ENCODE results near the gene ADNP2.

Gene ADNP2

DNA sequence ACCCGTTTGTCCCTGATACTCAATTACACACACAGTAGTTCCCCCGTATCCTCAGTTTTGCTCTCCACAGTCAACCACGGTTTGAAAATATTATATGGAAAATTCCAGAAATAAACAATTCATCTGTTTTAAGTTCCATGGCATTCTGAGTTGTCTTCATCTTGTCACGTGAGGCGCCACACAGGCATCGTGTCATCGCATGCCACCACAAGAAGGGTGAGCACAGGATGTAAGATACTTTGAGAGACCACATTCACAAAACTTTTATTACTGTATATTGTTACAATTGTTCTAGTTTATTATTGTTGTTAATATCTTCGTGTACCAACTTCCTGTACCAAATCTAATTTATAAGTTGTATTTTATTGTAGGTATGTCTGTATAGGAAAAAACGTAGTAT lies 17.7 kb downstream of the ADNP2 start:
- H3K27ac ChIP-seq (ENCODE audit: low read depth, low read length): no peak overlapping the region
- no peaks in the 10 kb centered on the region for H3K27me3 ChIP-seq (ENCODE audit: control insufficient read depth in 5 of 5, insufficient read depth in 4 of 5, low read length in 5 of 5)
- no peak overlapping the region for H3K9ac ChIP-seq (ENCODE audit: low read length in 5 of 5)
- peaks cover 0 to 4% (median 0%) of the 10 kb centered on the region in 5 donors for H3K36me3 ChIP-seq (ENCODE audit: control insufficient read depth in 5 of 5, insufficient read depth in 5 of 5, low read length in 5 of 5)
- H3K4me1 ChIP-seq (ENCODE audit: control insufficient read depth in 5 of 5, insufficient read depth in 5 of 5, low read length in 5 of 5): no peaks in the 10 kb centered on the region
- no peak overlapping the region for H3K4me3 ChIP-seq (ENCODE audit: low read depth in 1 of 5, low read length in 5 of 5)
- H3K9me3 ChIP-seq (ENCODE audit: control insufficient read depth in 5 of 5, low read length in 5 of 5): no peaks in the 10 kb centered on the region

- no peaks in the 10 kb centered on the region for H3K4me1 ChIP-seq (ENCODE audit: control insufficient read depth in 5 of 5, insufficient read depth in 5 of 5, low read length in 5 of 5)
- no peaks in the 10 kb centered on the region for H3K9me3 ChIP-seq (ENCODE audit: control insufficient read depth in 5 of 5, low read length in 5 of 5)
- no peak overlapping the region for H3K9ac ChIP-seq (ENCODE audit: low read length in 5 of 5)
- H3K36me3 ChIP-seq (ENCODE audit: control insufficient read depth in 5 of 5, insufficient read depth in 5 of 5, low read length in 5 of 5): peaks cover 0 to 6% (median 0%) of the 10 kb centered on the region in 5 donors
- H3K27ac ChIP-seq (ENCODE audit: low read depth, low read length): no peak overlapping the region
- no peak overlapping the region for H3K4me3 ChIP-seq (ENCODE audit: low read depth in 1 of 5, low read length in 5 of 5)
- no peaks in the 10 kb centered on the region for H3K27me3 ChIP-seq (ENCODE audit: control insufficient read depth in 5 of 5, insufficient read depth in 4 of 5, low read length in 5 of 5)
These were observed 18.6 kb downstream of the ADNP2 start for GRCh38 chr18:80127635-80128034.

GRCh38 chr18:80129672-80130367 lies 20.8 kb downstream of the ADNP2 start:
- H3K27me3 ChIP-seq (ENCODE audit: control insufficient read depth in 5 of 5, insufficient read depth in 4 of 5, low read length in 5 of 5): no peaks in the 10 kb centered on the region
- no peak overlapping the region for H3K9ac ChIP-seq (ENCODE audit: low read length in 5 of 5)
- H3K4me3 ChIP-seq (ENCODE audit: low read depth in 1 of 5, low read length in 5 of 5): no peak overlapping the region
- no peaks in the 10 kb centered on the region for H3K4me1 ChIP-seq (ENCODE audit: control insufficient read depth in 5 of 5, insufficient read depth in 5 of 5, low read length in 5 of 5)
- H3K36me3 ChIP-seq (ENCODE audit: control insufficient read depth in 5 of 5, insufficient read depth in 5 of 5, low read length in 5 of 5): peaks cover 11 to 19% (median 15%) of the 10 kb centered on the region in 5 donors
- H3K27ac ChIP-seq (ENCODE audit: low read depth, low read length): no peak overlapping the region
- no peaks in the 10 kb centered on the region for H3K9me3 ChIP-seq (ENCODE audit: control insufficient read depth in 5 of 5, low read length in 5 of 5)

DNA sequence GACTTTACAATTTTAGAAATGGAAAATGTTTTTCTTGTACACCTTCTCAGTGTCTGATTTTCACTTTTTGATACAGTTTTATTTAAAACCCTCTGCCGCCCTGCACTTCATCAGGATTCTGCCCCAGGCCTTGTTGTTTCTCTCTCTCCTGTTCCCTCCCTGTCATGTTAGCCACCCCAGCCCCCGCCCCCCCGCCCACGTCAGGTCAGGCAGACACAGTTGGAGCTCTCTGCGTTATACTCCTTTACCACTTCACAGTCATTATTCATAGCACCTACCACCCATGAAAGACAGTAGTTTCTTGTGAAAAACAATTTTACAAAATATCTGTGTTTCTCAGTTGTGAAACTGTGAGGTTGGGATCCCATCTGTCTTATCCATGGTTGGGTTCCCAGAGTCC lies 21.5 kb downstream of the ADNP2 start:
- H3K36me3 ChIP-seq (ENCODE audit: control insufficient read depth in 5 of 5, insufficient read depth in 5 of 5, low read length in 5 of 5): peaks cover 16 to 23% (median 18%) of the 10 kb centered on the region in 5 donors
- H3K27me3 ChIP-seq (ENCODE audit: control insufficient read depth in 5 of 5, insufficient read depth in 4 of 5, low read length in 5 of 5): no peaks in the 10 kb centered on the region
- no peak overlapping the region for H3K9ac ChIP-seq (ENCODE audit: low read length in 5 of 5)
- no peak overlapping the region for H3K4me3 ChIP-seq (ENCODE audit: low read depth in 1 of 5, low read length in 5 of 5)
- no peaks in the 10 kb centered on the region for H3K9me3 ChIP-seq (ENCODE audit: control insufficient read depth in 5 of 5, low read length in 5 of 5)
- no peaks in the 10 kb centered on the region for H3K4me1 ChIP-seq (ENCODE audit: control insufficient read depth in 5 of 5, insufficient read depth in 5 of 5, low read length in 5 of 5)
- H3K27ac ChIP-seq (ENCODE audit: low read depth, low read length): no peak overlapping the region

DNA sequence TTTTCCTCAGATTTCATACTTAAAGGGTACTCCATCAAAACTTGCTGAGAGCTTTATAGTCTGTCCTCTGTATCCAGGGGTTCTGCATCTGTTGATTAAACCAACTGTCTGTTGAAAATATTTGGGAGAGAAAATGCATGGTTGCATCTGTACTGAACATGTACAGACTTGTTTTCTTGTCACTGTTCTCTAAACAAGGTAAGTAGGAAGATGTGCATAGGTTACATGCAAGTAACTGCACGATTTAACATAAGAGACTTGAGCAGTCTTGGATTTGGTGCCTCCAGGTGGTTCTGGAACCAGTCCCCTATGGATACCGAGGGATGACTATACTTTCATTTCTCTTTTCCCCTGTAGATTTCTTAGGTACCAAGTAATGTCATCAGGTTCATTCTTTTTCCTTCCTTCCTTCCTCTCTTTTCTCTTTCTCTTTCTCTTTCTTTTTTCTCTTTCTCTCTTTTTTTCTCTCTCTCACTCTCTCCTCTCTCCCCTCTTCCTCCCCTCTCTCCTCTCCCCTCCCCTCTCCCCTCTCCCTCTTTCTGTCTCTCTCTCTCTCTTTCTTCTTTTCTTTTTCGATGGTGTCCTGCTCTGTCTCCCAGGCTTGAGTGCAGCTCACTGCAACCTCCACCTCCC lies 23.2 kb downstream of the ADNP2 start:
- H3K36me3 ChIP-seq (ENCODE audit: control insufficient read depth in 5 of 5, insufficient read depth in 5 of 5, low read length in 5 of 5): peaks cover 21 to 40% (median 36%) of the 10 kb centered on the region in 5 donors
- no peak overlapping the region for H3K4me3 ChIP-seq (ENCODE audit: low read depth in 1 of 5, low read length in 5 of 5)
- no peak overlapping the region for H3K9ac ChIP-seq (ENCODE audit: low read length in 5 of 5)
- H3K4me1 ChIP-seq (ENCODE audit: control insufficient read depth in 5 of 5, insufficient read depth in 5 of 5, low read length in 5 of 5): no peaks in the 10 kb centered on the region
- H3K27me3 ChIP-seq (ENCODE audit: control insufficient read depth in 5 of 5, insufficient read depth in 4 of 5, low read length in 5 of 5): no peaks in the 10 kb centered on the region
- no peaks in the 10 kb centered on the region for H3K9me3 ChIP-seq (ENCODE audit: control insufficient read depth in 5 of 5, low read length in 5 of 5)
- no peak overlapping the region for H3K27ac ChIP-seq (ENCODE audit: low read depth, low read length)

DNA sequence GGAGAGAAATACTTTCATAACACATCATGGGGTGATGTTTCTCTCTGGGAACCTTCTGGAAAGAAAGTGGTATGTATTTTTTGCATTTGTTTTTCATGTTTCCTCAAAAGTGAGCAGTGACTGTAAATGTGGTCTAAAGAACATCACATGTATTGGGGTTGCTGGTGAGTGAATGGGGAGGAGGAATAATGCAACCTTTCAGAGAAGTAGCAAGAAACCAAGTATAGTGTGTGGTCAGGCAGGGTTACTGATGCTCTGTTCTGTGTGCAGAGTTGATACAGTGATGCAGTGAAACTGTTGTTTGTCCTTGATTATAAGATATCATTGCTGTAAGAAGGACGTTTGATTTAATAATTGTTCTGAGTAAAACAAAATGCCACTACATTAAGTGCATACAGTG lies 24.1 kb downstream of the ADNP2 start:
- H3K4me3 ChIP-seq (ENCODE audit: low read depth in 1 of 5, low read length in 5 of 5): no peak overlapping the region
- peaks cover 21 to 49% (median 44%) of the 10 kb centered on the region in 5 donors for H3K36me3 ChIP-seq (ENCODE audit: control insufficient read depth in 5 of 5, insufficient read depth in 5 of 5, low read length in 5 of 5)
- H3K9me3 ChIP-seq (ENCODE audit: control insufficient read depth in 5 of 5, low read length in 5 of 5): no peaks in the 10 kb centered on the region
- H3K4me1 ChIP-seq (ENCODE audit: control insufficient read depth in 5 of 5, insufficient read depth in 5 of 5, low read length in 5 of 5): no peaks in the 10 kb centered on the region
- H3K27me3 ChIP-seq (ENCODE audit: control insufficient read depth in 5 of 5, insufficient read depth in 4 of 5, low read length in 5 of 5): no peaks in the 10 kb centered on the region
- no peak overlapping the region for H3K9ac ChIP-seq (ENCODE audit: low read length in 5 of 5)
- H3K27ac ChIP-seq (ENCODE audit: low read depth, low read length): no peak overlapping the region

GRCh38 chr18:80135136-80135535 lies 26.1 kb downstream of the ADNP2 start:
- Histone ChIP-seq H3K36me3 (ENCODE audit: control insufficient read depth in 5 of 5, insufficient read depth in 5 of 5, low read length in 5 of 5) (peaks cover 28 to 66% (median 53%) of the 10 kb centered on the region in 5 donors), H3K27ac (ENCODE audit: low read depth, low read length) (no peak overlapping the region), H3K27me3 (ENCODE audit: control insufficient read depth in 5 of 5, insufficient read depth in 4 of 5, low read length in 5 of 5) (no peaks in the 10 kb centered on the region)

GRCh38 chr18:80136679-80137078 lies 27.6 kb downstream of the ADNP2 start:
- Histone ChIP-seq H3K27ac (ENCODE audit: low read depth, low read length) (no peak overlapping the region), H3K27me3 (ENCODE audit: control insufficient read depth in 5 of 5, insufficient read depth in 4 of 5, low read length in 5 of 5) (no peaks in the 10 kb centered on the region), H3K9me3 (ENCODE audit: control insufficient read depth in 5 of 5, low read length in 5 of 5) (no peaks in the 10 kb centered on the region), H3K4me1 (ENCODE audit: control insufficient read depth in 5 of 5, insufficient read depth in 5 of 5, low read length in 5 of 5) (no peaks in the 10 kb centered on the region), H3K36me3 (ENCODE audit: control insufficient read depth in 5 of 5, insufficient read depth in 5 of 5, low read length in 5 of 5) (peaks cover 28 to 68% (median 56%) of the 10 kb centered on the region in 5 donors), H3K4me3 (ENCODE audit: low read depth in 1 of 5, low read length in 5 of 5) (no peak overlapping the region), H3K9ac (ENCODE audit: low read length in 5 of 5) (no peak overlapping the region)

More at GRCh38 chr18:80135136-80135535, 26.1 kb downstream of the ADNP2 start:
- Histone ChIP-seq H3K9me3 (ENCODE audit: control insufficient read depth in 5 of 5, low read length in 5 of 5) (no peaks in the 10 kb centered on the region), H3K4me1 (ENCODE audit: control insufficient read depth in 5 of 5, insufficient read depth in 5 of 5, low read length in 5 of 5) (no peaks in the 10 kb centered on the region), H3K9ac (ENCODE audit: low read length in 5 of 5) (no peak overlapping the region), H3K4me3 (ENCODE audit: low read depth in 1 of 5, low read length in 5 of 5) (no peak overlapping the region)

DNA sequence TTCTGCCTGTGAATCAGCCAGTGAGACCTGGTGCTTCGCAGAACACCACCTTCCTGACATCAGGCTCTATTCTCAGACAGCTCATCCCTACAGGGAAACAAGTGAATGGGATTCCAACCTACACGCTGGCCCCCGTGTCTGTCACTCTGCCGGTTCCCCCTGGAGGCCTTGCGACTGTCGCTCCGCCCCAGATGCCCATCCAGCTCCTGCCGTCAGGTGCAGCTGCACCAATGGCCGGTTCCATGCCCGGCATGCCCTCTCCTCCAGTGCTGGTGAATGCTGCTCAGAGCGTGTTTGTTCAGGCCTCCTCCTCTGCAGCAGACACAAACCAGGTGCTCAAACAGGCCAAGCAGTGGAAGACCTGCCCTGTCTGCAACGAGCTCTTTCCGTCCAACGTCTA lies 28.1 kb downstream of the ADNP2 start:
- H3K4me1 ChIP-seq (ENCODE audit: control insufficient read depth in 5 of 5, insufficient read depth in 5 of 5, low read length in 5 of 5): no peaks in the 10 kb centered on the region
- H3K36me3 ChIP-seq (ENCODE audit: control insufficient read depth in 5 of 5, insufficient read depth in 5 of 5, low read length in 5 of 5): peaks cover 28 to 68% (median 56%) of the 10 kb centered on the region in 5 donors
- H3K27ac ChIP-seq (ENCODE audit: low read depth, low read length): no peak overlapping the region
- H3K9ac ChIP-seq (ENCODE audit: low read length in 5 of 5): no peak overlapping the region
- H3K27me3 ChIP-seq (ENCODE audit: control insufficient read depth in 5 of 5, insufficient read depth in 4 of 5, low read length in 5 of 5): no peaks in the 10 kb centered on the region
- H3K9me3 ChIP-seq (ENCODE audit: control insufficient read depth in 5 of 5, low read length in 5 of 5): no peaks in the 10 kb centered on the region
- H3K4me3 ChIP-seq (ENCODE audit: low read depth in 1 of 5, low read length in 5 of 5): no peak overlapping the region

DNA sequence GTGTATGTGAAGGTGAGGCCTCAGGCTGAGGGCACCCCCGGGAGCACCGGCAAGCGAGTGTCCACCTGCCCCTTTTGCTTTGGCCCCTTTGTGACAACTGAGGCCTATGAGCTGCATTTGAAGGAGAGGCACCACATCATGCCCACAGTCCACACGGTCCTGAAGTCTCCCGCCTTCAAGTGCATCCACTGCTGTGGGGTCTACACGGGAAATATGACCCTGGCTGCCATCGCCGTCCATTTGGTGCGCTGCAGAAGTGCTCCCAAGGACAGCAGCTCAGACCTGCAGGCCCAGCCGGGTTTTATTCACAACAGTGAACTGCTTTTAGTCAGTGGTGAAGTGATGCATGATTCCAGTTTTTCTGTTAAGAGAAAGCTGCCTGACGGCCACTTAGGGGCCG lies 28.9 kb downstream of the ADNP2 start:
- no peak overlapping the region for H3K9ac ChIP-seq (ENCODE audit: low read length in 5 of 5)
- no peak overlapping the region for H3K27ac ChIP-seq (ENCODE audit: low read depth, low read length)
- H3K9me3 ChIP-seq (ENCODE audit: control insufficient read depth in 5 of 5, low read length in 5 of 5): no peaks in the 10 kb centered on the region
- no peak overlapping the region for H3K4me3 ChIP-seq (ENCODE audit: low read depth in 1 of 5, low read length in 5 of 5)
- H3K36me3 ChIP-seq (ENCODE audit: control insufficient read depth in 5 of 5, insufficient read depth in 5 of 5, low read length in 5 of 5): peaks cover 27 to 66% (median 56%) of the 10 kb centered on the region in 5 donors
- H3K4me1 ChIP-seq (ENCODE audit: control insufficient read depth in 5 of 5, insufficient read depth in 5 of 5, low read length in 5 of 5): no peaks in the 10 kb centered on the region
- H3K27me3 ChIP-seq (ENCODE audit: control insufficient read depth in 5 of 5, insufficient read depth in 4 of 5, low read length in 5 of 5): no peaks in the 10 kb centered on the region

All from subcutaneous abdominal adipose tissue (tissue), 5 donors.